ENCODE data around the gene STYXL1.

GRCh38 chr7:76066716-76067503 lies 19.1 kb upstream of the STYXL1 start:
- TF ChIP-seq SPI1 (IDR thresholded peaks at IDR 0.05; ENCODE audit: borderline replicate concordance, low read depth) (no peak), CTCF (IDR thresholded peaks at IDR 0.05; ENCODE audit: insufficient read depth, low read length) (no peak)
